ENCODE results near the gene GNG12.

DNA sequence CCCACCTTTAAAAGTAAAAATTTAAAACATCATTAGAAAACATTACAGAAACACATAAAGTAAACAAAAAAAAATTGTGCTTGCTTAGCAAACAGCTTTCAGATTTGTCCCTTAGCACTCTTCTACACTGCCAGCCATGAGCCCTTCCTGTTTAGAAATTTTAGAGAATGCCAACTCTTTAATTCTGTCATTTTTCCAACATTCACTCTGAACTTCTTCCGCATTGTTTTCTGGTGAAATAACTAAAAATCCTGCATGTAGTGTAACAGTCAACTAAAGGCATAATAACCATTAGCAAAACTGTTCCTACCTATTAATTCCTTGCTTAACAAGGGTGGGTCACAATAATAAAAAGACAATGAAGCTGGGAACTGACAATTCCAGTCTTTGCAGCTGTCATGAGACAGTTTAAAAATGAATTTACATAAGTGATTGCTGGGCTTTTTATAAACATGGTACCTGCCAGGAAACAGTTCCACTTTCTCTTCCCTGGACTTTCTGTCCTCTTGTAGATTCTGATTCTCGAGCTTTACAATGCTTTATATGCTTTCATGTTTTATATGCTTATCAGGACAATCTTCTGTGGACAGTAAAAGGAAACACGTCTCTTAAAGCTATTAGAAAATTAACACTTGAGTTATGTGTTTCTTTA lies 19.0 kb downstream of the GNG12 start:
- TF ChIP-seq POLR2AphosphoS5 (IDR thresholded peaks at IDR 0.05; ENCODE audit: control insufficient read depth, insufficient read depth, low read depth, low read length), result no peak
- TF ChIP-seq, protein P1, sequence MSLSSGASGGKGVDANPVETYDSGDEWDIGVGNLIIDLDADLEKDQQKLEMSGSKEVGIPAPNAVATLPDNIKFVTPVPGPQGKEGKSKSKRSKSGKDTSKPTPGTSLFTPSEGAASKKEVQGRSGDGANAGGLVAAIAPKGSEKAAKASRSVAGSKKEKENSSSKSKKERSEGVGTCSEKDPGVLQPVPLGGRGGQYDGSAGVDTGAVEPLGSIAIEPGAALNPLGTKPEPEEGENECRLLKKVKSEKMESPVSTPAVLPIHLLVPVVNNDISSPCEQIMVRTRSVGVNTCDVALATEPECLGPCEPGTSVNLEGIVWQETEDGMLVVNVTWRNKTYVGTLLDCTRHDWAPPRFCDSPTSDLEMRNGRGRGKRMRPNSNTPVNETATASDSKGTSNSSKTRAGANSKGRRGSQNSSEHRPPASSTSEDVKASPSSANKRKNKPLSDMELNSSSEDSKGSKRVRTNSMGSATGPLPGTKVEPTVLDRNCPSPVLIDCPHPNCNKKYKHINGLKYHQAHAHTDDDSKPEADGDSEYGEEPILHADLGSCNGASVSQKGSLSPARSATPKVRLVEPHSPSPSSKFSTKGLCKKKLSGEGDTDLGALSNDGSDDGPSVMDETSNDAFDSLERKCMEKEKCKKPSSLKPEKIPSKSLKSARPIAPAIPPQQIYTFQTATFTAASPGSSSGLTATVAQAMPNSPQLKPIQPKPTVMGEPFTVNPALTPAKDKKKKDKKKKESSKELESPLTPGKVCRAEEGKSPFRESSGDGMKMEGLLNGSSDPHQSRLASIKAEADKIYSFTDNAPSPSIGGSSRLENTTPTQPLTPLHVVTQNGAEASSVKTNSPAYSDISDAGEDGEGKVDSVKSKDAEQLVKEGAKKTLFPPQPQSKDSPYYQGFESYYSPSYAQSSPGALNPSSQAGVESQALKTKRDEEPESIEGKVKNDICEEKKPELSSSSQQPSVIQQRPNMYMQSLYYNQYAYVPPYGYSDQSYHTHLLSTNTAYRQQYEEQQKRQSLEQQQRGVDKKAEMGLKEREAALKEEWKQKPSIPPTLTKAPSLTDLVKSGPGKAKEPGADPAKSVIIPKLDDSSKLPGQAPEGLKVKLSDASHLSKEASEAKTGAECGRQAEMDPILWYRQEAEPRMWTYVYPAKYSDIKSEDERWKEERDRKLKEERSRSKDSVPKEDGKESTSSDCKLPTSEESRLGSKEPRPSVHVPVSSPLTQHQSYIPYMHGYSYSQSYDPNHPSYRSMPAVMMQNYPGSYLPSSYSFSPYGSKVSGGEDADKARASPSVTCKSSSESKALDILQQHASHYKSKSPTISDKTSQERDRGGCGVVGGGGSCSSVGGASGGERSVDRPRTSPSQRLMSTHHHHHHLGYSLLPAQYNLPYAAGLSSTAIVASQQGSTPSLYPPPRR (CRISPR knock-in tag; IDR thresholded peaks at IDR 0.05; ENCODE audit: borderline replicate concordance), result no peak
- no peak for TF ChIP-seq RFX5 (IDR thresholded peaks at IDR 0.05; ENCODE audit: low read depth, low read length)
- TF ChIP-seq MCM7 (IDR thresholded peaks at IDR 0.05), result no peak
- TF ChIP-seq ELF1 (tag; IDR thresholded peaks at IDR 0.05), result no peak
- no peak for TF ChIP-seq NR4A1 (CRISPR knock-in tag; IDR thresholded peaks at IDR 0.05)
- no peak for TF ChIP-seq NR4A1 (tag; IDR thresholded peaks at IDR 0.05)
- TF ChIP-seq SRSF9 (IDR thresholded peaks at IDR 0.05; ENCODE audit: borderline replicate concordance, low read depth, low read length), result no peak
- TF ChIP-seq MTA1 (IDR thresholded peaks at IDR 0.05; ENCODE audit: borderline replicate concordance), result no peak
- TF ChIP-seq, protein P2, sequence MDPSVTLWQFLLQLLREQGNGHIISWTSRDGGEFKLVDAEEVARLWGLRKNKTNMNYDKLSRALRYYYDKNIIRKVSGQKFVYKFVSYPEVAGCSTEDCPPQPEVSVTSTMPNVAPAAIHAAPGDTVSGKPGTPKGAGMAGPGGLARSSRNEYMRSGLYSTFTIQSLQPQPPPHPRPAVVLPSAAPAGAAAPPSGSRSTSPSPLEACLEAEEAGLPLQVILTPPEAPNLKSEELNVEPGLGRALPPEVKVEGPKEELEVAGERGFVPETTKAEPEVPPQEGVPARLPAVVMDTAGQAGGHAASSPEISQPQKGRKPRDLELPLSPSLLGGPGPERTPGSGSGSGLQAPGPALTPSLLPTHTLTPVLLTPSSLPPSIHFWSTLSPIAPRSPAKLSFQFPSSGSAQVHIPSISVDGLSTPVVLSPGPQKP (CRISPR knock-in tag; IDR thresholded peaks at IDR 0.05), result no peak

Data from K562 (cell line).